HG03521 (cell line): ENCODE results near the gene CCR7.
A peak's percentile ranks its signal among the peaks of the same experiment; 100 is the strongest.
"Not testable (repeated sequence)": the region's sequence is repeated elsewhere in the genome, so short reads cannot be mapped to it uniquely, and the experiment has no call there.

Experiments used
- ATAC-seq: cut with Tn5 transposase; IDR thresholded peaks from one replicate; pipeline ENCODE4 v1.9.1; 2021; ENCODE audit warnings: mild to moderate bottlenecking, moderate library complexity; ENCODE audit not compliant: unreplicated experiment

The CCR7 gene

DNA sequence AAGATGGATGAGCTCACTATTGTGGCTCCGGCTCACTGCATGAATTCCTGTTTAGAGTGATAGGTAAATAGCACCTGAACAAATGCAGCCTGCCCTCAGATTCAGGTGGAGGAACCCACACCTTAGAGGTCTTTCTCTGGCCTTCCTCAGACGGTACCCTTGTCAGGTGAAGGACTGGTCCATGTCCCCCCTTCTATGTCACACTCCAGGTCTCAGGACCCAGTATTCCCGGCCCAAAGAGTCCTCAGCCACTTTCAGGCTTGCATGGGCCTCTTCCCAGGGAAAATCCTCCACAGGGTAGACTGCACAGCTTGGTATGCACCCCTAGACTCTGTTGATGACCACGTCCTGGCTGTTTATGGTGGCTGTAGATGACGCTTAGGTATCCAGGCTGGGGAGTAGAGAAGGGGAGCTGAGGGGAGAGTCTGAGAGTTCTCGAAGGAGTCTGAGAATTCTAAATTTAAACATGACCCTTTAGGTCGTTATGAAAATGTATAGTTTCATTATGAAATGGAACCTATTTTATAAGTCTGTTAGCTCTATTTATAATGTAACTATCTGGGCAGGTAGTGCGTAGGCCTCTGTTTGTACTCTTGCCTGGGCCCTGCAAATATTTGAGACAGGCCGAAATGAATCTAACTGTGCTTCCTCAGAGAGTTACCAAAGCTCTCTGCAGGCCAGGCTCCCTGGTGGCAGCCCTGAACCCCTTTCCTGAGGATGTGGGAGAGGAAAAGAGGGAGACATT is 32.5 kb upstream of the CCR7 start:
- ATAC-seq: no peak

DNA sequence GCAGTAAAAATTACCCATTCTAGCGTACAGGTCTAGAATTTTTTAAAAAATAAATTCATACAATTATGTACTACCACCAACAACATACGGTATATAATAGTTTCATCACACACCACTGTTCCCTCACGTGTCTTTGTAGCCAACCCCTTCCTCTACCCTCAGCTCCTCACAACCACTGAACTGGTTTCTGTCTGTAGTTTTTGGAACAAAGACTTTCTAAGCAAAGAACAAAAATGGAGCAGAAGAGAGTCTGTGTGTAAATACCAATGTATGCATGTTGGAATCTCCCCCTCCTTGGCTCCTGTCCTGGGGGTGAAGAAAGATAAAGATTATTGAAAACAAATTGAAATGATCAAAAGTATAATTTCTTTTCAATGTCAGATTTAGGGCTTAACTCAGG is 31.9 kb upstream of the CCR7 start:
- no peak for ATAC-seq

DNA sequence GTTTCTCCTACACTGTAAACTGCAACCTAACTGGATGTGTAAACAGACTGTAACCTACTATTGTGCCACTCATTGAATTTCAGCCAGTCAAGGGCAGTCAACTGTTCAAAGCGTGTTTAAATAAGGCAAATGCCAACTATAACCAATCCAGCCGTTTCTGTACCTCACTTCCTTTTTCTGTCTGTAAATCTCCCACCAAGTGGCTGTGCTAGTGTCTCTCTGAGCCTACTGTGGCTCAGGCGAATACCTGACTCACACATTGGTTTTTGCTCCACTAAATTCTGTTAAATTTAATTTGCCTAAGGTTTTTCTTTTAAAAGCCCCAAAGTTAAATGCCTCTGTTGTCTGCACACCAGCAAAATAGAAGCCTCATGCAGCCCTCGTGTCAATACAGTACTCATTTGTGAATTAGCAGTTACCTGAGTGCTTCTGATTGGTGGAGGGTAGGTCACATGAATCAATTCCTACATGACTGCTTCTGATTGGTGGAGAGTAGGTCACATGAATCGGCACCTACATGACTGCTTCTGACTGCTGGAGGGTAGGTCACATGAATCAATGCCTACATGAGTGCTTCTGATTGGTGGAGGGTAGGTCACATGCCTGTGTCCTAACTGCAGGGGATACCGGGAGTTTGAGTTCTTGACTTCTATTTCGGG is 31.1 kb upstream of the CCR7 start:
- no peak for ATAC-seq

DNA sequence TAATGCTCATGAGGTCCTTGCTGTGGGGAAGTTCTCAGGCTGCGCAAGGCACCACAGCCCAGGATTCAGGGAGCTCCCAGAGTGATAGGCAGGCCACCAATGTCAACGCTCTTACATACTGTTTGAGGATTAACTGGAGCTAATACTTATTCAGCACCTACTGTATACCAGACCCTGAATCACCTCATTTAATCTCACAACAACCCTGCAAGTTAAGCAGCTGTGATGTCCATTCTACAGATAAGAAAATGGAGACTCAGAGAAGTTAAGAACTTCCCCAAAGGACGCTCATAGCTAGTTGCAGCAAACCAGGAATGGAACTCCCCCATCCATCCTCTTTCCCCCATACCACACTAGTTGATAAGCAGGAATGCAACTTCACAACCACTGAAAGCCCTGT is 25.5 kb upstream of the CCR7 start:
- ATAC-seq: no peak

DNA sequence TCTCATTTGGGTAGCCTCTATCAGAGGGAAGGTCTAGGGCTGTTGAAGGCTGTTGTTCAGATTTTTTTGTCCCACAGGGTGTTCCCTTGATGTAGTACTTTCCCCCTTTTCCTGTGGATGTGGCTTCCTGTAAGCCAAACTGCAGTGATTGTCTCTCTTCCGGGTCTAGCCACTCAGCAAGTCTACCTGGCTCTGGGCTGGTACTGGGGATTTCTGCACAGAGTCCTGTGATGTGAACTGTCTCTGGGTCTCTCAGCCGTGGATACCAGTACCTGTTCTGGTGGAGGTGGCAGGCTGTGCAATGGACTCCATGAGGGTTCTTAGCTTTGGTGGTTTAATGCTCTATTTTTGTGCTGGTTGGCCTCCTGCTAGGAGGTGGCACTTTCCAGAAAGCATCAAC is 23.3 kb upstream of the CCR7 start:
- no peak for ATAC-seq

- ATAC-seq: not testable (repeated sequence)
Observed at GRCh38 chr17:40586264-40586663, 21.0 kb upstream of the CCR7 start.

GRCh38 chr17:40584950-40585349 is 19.7 kb upstream of the CCR7 start:
- not testable (repeated sequence) for ATAC-seq

GRCh38 chr17:40582328-40582901 is 17.1 kb upstream of the CCR7 start:
- ATAC-seq: peak; percentile 74

- no peak for ATAC-seq
Observed at GRCh38 chr17:40580140-40580539, 14.9 kb upstream of the CCR7 start.

DNA sequence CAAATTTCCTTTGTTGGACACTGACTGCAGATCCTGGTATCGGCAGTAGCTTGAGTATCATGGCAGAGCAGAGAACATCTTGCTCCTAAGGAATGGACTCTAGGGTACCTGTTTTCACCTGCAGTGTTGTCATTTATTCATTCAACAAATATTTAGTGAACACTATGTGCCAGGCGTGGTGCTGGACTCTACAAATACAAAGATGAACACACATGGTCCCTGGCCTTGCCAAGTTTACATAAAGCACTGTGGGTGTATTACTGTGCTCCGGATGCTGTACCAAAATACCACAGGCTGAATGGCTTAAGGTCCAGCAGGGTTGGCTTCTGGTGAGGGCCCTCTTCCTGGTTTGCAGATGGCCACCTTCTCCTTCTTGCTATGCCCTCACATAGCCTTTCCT is 14.2 kb upstream of the CCR7 start:
- ATAC-seq: no peak

DNA sequence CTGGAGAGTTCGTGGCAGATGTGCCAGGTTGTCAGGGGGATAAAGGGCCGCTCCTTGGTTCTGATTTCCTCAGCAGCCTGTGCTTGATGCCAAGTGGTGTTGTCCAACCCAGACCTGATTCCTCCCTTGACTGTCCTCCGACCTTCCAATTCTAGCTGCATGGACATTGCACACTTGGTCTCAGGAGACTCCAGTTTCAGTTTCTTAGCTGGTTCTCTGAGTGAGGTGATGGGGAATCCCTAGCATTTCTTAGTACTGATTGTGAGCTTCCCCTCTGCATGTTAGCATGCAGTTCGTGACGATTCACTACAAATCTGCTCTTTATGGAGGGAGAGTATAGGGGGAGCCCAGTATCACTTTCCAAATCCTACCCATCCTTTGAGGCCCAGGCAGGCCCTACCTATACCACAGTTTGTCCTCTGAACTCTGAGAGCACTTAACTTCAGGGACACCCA is 12.4 kb upstream of the CCR7 start:
- no peak for ATAC-seq

DNA sequence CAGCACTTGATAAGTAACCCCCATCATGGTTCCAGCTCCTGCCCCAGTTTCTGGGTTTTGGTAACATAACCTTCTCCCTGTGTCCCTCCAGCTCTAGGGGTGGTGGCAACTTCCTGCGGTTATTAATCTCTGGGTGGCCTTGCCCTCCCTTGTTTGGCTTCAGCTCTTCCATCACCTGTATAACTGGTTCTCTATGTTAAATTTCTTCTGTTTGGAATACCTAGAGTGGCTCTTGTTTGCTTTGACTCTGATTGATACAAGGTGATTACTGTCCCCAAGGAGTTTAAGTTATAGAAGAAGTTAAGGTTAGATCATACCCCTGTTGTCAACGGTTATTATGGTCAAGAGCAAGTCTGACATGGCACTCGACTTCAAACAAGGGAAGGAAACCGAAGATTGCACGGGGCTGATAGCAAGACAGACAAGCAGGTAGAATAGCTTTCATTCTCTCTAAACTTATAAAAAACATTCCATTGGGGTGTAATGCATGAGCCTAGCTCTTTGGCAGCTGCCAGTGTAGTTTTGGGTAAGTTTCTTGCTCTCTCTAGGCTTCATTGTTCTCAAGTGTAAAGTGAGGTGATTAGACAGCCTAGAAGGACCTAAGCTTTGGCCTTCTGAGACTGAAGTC is 11.0 kb upstream of the CCR7 start:
- ATAC-seq: no peak

- no peak for ATAC-seq
Observed at GRCh38 chr17:40574292-40574691, 9.0 kb upstream of the CCR7 start.

DNA sequence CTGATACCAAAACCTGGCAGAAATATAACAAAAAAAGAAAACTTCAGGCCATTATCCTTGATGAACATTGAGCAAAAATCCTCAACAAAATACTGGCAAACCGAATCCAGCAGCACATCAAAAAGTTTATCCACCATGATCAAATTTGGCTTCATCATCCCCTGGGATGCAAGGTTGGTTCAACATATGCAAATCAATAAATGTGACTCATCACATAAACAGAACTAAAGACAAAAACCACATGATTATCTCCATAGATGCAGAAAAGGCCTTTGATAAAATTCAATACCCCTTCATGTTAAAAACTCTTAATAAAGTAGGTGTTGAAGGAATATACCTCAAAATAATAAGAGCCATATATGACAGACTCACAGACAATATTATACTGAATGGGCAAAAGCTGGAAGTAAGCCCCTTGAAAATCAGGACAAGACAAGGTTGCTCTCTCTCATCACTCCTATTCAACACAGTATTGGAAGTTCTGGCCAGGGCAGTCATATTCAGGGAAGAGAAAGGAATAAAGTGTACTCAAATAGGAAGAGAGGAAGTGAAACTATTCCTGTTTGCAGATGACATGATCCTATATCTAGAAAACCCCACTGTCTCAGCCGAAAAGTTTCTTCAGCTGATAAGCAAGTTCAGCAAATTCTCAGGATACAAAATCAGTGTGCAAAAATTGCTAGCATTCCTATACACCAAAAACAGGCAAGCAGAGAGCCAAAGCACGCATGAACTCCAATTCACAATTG is 7.1 kb upstream of the CCR7 start:
- not testable (repeated sequence) for ATAC-seq

- no peak for ATAC-seq
Observed at GRCh38 chr17:40568074-40568836, 3.0 kb upstream of the CCR7 start.

GRCh38 chr17:40567377-40567776 is 2.1 kb upstream of the CCR7 start:
- ATAC-seq: no peak

DNA sequence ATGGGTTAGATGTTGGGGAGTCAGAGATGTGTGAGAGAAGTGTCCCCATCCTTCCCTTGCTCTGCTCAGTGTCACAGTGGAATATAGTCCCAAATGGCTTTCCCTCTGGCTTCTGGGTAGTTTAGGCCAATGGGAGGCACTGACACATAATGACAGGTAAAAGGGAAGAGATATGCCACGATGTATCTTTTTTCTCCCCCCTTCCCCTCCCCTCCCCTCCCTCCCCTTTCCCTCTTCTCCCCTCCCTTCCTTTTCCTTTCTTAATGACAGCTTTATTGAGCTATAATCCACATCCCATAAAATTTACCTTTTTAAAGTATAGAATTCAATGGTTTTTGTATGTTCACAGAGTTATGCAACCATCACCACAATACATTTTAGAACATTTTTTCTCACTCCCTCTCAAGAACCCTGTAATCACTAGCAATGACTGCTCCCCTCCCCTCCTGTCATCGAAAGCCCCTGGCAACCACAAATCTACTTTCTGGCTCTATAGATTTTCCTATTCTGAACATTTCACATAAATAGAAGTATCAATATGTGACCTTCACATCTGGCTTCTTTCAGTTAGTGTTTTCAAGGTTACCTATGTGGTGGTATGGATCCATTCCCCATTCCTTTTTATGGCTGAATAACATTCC is 617 bp upstream of the CCR7 start:
- ATAC-seq: no peak

GRCh38 chr17:40564195-40564882 is 933 bp downstream of the CCR7 start:
- no peak for ATAC-seq
